Measurements from ENCODE around the gene ARHGAP4.

Gene ARHGAP4

GRCh38 chrX:153903238-153903980 is 22.7 kb downstream of the ARHGAP4 start:
- no peak for DNase-seq

GRCh38 chrX:153902385-153902784 is 23.7 kb downstream of the ARHGAP4 start:
- DNase-seq = no peak

GRCh38 chrX:153901753-153902140 is 24.3 kb downstream of the ARHGAP4 start:
- no peak for DNase-seq

GRCh38 chrX:153900831-153901752 is 25.0 kb downstream of the ARHGAP4 start:
- peak; percentile 75 for DNase-seq

GRCh38 chrX:153897899-153898298 is 28.2 kb downstream of the ARHGAP4 start:
- DNase-seq = no peak

- DNase-seq = no peak
Observed at GRCh38 chrX:153889123-153889522, 36.9 kb downstream of the ARHGAP4 start.

GRCh38 chrX:153888344-153888743 is 37.7 kb downstream of the ARHGAP4 start:
- no peak for DNase-seq

GRCh38 chrX:153887385-153887784 is 38.7 kb downstream of the ARHGAP4 start:
- DNase-seq = no peak

- no peak for DNase-seq
Observed at GRCh38 chrX:153886915-153887314, 39.1 kb downstream of the ARHGAP4 start.

GRCh38 chrX:153885968-153886903 is 39.8 kb downstream of the ARHGAP4 start, which contains the start of gene L1CAM:
L1CAM (minus strand) TSS chrX:153886173; CDS start chrX:153875836, 10,337 bp downstream.
- peak; percentile 27 for DNase-seq

- DNase-seq = no peak
Observed at GRCh38 chrX:153885208-153885787, 40.8 kb downstream of the ARHGAP4 start.

GRCh38 chrX:153884590-153884989 is 41.5 kb downstream of the ARHGAP4 start:
- peak; percentile 2 for DNase-seq

- no peak for DNase-seq
Observed at GRCh38 chrX:153884136-153884535, 41.9 kb downstream of the ARHGAP4 start.

GRCh38 chrX:153883163-153883843 is 42.8 kb downstream of the ARHGAP4 start:
- no peak for DNase-seq

- no peak for DNase-seq
Observed at GRCh38 chrX:153882557-153882956, 43.5 kb downstream of the ARHGAP4 start.

GRCh38 chrX:153882086-153882498 is 44.0 kb downstream of the ARHGAP4 start:
- DNase-seq = no peak

GRCh38 chrX:153881281-153881680 is 44.8 kb downstream of the ARHGAP4 start:
- no peak for DNase-seq

GRCh38 chrX:153880440-153880815 is 45.6 kb downstream of the ARHGAP4 start:
- no peak for DNase-seq

- DNase-seq = no peak
Observed at GRCh38 chrX:153879741-153880439, 46.2 kb downstream of the ARHGAP4 start.

GRCh38 chrX:153878969-153879653 is 47.0 kb downstream of the ARHGAP4 start:
- DNase-seq = no peak

Data from CD4-positive, alpha-beta T cell treated with Interleukin-17A for 1 hour (primary cell).